Osteoblast (primary cell): ENCODE measurements around the gene GPR55. TPM values are rescaled to one million over a fixed set of nuclear protein-coding genes. Genes with fewer than 3 reads are reported as not detected.

Source experiments
- DNase-seq: peaks from one replicate; pipeline ENCODE4 v3.0.0; 2011; ENCODE audit warnings: low spot score, mixed read lengths; ENCODE audit not compliant: insufficient read length; ENCODE audit errors: missing footprints
- H2AFZ ChIP-seq: 2 replicates; pipeline ENCODE4 v1.6.0; 2011; ENCODE audit warnings: mild to moderate bottlenecking, low read length
- H3K27ac ChIP-seq: 2 replicates; pipeline ENCODE4 v1.5.1; 2011; ENCODE audit warnings: mild to moderate bottlenecking, low read depth, low read length, moderate library complexity
- H3K27me3 ChIP-seq: 2 replicates; pipeline ENCODE4 v1.6.0; 2012; ENCODE audit warnings: mild to moderate bottlenecking, control low read depth, inconsistent platforms, low read length, moderate library complexity; ENCODE audit not compliant: insufficient read depth
- H3K36me3 ChIP-seq: 2 replicates; pipeline ENCODE4 v1.5.1; 2011; ENCODE audit warnings: mild to moderate bottlenecking, low read length, control low read depth, moderate library complexity; ENCODE audit not compliant: insufficient read depth
- H3K4me1 ChIP-seq: 2 replicates; pipeline ENCODE4 v1.5.1; 2011; ENCODE audit warnings: mild to moderate bottlenecking, low read length, control low read depth, moderate library complexity; ENCODE audit not compliant: insufficient read depth
- H3K4me2 ChIP-seq: 2 replicates; pipeline ENCODE4 v1.6.0; 2011; ENCODE audit warnings: mild to moderate bottlenecking, low read length; ENCODE audit not compliant: insufficient read depth
- H3K4me3 ChIP-seq: fragments of 200-600 bp; sonication (generic); 3 replicates; pipeline ENCODE4 v1.5.1; 2012; ENCODE audit warnings: mild to moderate bottlenecking, low read length, inconsistent platforms; ENCODE audit not compliant: insufficient read depth
- H3K79me2 ChIP-seq: 2 replicates; pipeline ENCODE4 v1.6.0; 2012; ENCODE audit warnings: mild to moderate bottlenecking, low read length, control low read depth, inconsistent platforms; ENCODE audit not compliant: insufficient read depth
- H3K9me3 ChIP-seq: 2 replicates; pipeline ENCODE4 v1.5.1; 2011; ENCODE audit warnings: low read depth, low read length, control low read depth
- H4K20me1 ChIP-seq: 2 replicates; pipeline ENCODE4 v1.6.0; 2012; ENCODE audit warnings: mild to moderate bottlenecking, low read length, control low read depth; ENCODE audit not compliant: insufficient read depth
- CTCF ChIP-seq: IDR thresholded peaks from 2 replicates; pipeline ENCODE4 v1.5.1; 2011; ENCODE audit warnings: mild to moderate bottlenecking, low read depth, low read length, moderate library complexity; ENCODE audit errors: extremely low read depth
- total RNA-seq: library from RNA; depleted of rRNA; stranded (reverse); fragments of >200 nt; gene quantifications from 2 replicates; pipeline ENCODE4 v1.2.3, GENCODE V29; 2012

The GPR55 gene
- total RNA-seq, 1 donor = not detected

- H3K9me3 ChIP-seq = no peaks in the 10 kb centered on the region
- no peaks in the 10 kb centered on the region for H3K36me3 ChIP-seq
- no peaks in the 10 kb centered on the region for H4K20me1 ChIP-seq
- no peak overlapping the region for H3K4me3 ChIP-seq
- DNase-seq = peak; percentile 48
- no peaks in the 10 kb centered on the region for H3K79me2 ChIP-seq
- no peak overlapping the region for H3K4me2 ChIP-seq
- no peak overlapping the region for H3K27ac ChIP-seq
- H3K4me1 ChIP-seq = peaks cover 3% of the 10 kb centered on the region
- peaks cover 26% of the 10 kb centered on the region for H3K27me3 ChIP-seq
- no peak overlapping the region for H2AFZ ChIP-seq
- TF ChIP-seq CTCF = peak; percentile 52
These were observed 11.5 kb downstream of the GPR55 start for GRCh38 chr2:230913406-230914143.

- Histone ChIP-seq H3K27me3 (peaks cover 17% of the 10 kb centered on the region), H4K20me1 (no peaks in the 10 kb centered on the region), H3K79me2 (no peaks in the 10 kb centered on the region), H2AFZ (no peak overlapping the region), H3K36me3 (no peaks in the 10 kb centered on the region), H3K4me2 (no peak overlapping the region), H3K9me3 (no peaks in the 10 kb centered on the region), H3K4me3 (no peak overlapping the region), H3K4me1 (peaks cover 9% of the 10 kb centered on the region), H3K27ac (no peak overlapping the region)
- no peak for DNase-seq
- TF ChIP-seq CTCF = no peak
These were observed 12.3 kb downstream of the GPR55 start for GRCh38 chr2:230912724-230913123.

GRCh38 chr2:230912046-230912445 is 13.0 kb downstream of the GPR55 start:
- DNase-seq = no peak
- H3K9me3 ChIP-seq = no peaks in the 10 kb centered on the region
- no peaks in the 10 kb centered on the region for H3K79me2 ChIP-seq
- H4K20me1 ChIP-seq = no peaks in the 10 kb centered on the region
- H3K4me2 ChIP-seq = no peak overlapping the region
- no peak overlapping the region for H3K27ac ChIP-seq
- H3K4me3 ChIP-seq = no peak overlapping the region
- peaks cover 9% of the 10 kb centered on the region for H3K4me1 ChIP-seq
- peaks cover 11% of the 10 kb centered on the region for H3K27me3 ChIP-seq
- no peak for TF ChIP-seq CTCF
- H3K36me3 ChIP-seq = no peaks in the 10 kb centered on the region
- H2AFZ ChIP-seq = no peak overlapping the region

GRCh38 chr2:230910546-230911177 is 14.4 kb downstream of the GPR55 start:
- Histone ChIP-seq H3K4me2 (no peak overlapping the region), H3K4me1 (peaks cover 9% of the 10 kb centered on the region), H2AFZ (no peak overlapping the region), H3K27ac (no peak overlapping the region), H4K20me1 (no peaks in the 10 kb centered on the region), H3K4me3 (no peak overlapping the region), H3K9me3 (no peaks in the 10 kb centered on the region), H3K27me3 (peaks cover 7% of the 10 kb centered on the region), H3K36me3 (no peaks in the 10 kb centered on the region), H3K79me2 (no peaks in the 10 kb centered on the region)
- DNase-seq = peak; percentile 53
- TF ChIP-seq CTCF = no peak
